Activated T-helper 2 cell treated with anti-CD3 and anti-CD28 coated beads, Interferon-gamma antibody, Interleukin-2, Interleukin-4, amounts not matched to agents 10 μg/mL and 5 μg/mL and 100 μg/mL, durations not matched to agents 14 hours and 24 hours and 36 hours (primary cell): Measurements from ENCODE around the gene SETDB1. TPM values are rescaled to one million over a fixed set of nuclear protein-coding genes. Genes with fewer than 3 reads are reported as not detected.

Source experiments
- DNase-seq: peaks from one replicate; pipeline ENCODE4 v3.0.0; 2021; ENCODE audit warnings: low spot score
- H3K27ac Mint-ChIP-seq: one replicate; pipeline ENCODE4 v1.8.0; 2021; ENCODE audit warnings: mixed read lengths
- H3K27me3 Mint-ChIP-seq: one replicate; pipeline ENCODE4 v1.8.0; 2021; ENCODE audit warnings: low read depth, mixed read lengths
- H3K36me3 Mint-ChIP-seq: one replicate; pipeline ENCODE4 v1.8.0; 2021; ENCODE audit warnings: low read depth, mixed read lengths
- H3K4me1 Mint-ChIP-seq: one replicate; pipeline ENCODE4 v1.8.0; 2021; ENCODE audit warnings: low read depth, mixed read lengths
- H3K4me3 Mint-ChIP-seq: one replicate; pipeline ENCODE4 v1.8.0; 2021; ENCODE audit warnings: low read depth, mild to moderate bottlenecking, moderate library complexity, mixed read lengths
- H3K9me3 Mint-ChIP-seq: one replicate; pipeline ENCODE4 v1.8.0; 2021; ENCODE audit warnings: mixed read lengths
- intact Hi-C: fragments of 100-400 bp; cut with micrococcal nuclease; formaldehyde crosslinking; loops from one replicate; pipeline ENCODE4 v1.15.1; 2023
- total RNA-seq: library from RNA; stranded (reverse); gene quantifications from 2 replicates; pipeline ENCODE4 v1.2.3, GENCODE V29; 2022

Gene SETDB1
- total RNA-seq, 1 donor from 2014 or later: 60.9 TPM

DNA sequence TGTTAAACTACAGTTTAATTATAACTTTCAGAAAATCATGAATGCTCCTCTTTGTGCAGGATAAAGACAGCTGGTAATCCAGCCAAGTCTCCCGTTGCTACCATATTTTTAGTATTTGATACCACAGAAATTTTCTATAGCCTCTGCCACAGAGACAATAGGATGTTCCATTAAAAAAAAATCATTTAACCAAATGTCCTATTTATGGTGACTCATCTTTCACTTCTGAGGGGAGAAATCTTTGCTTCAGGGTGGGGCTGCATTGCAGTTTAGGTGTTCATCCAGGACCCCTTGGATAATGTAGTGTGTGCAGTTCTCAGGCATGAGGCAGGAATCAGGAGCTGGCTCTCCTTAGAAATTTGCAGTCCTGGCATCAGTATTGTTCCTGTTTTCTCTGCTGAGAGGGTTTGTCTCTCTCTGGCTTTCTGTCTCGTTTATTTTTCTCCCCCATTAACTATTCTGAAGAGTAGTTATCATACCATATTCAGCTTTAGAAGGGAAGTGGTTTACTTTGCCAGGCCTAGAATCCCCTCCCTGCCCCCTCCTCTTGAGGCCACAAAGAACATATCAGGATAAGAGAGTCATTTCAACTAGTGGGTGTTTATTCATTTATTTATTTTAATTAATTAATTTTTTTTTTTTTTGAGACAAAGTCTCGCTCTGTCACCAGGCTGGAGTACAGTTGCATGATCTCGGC, 85.1 kb downstream of the SETDB1 start:
- no peak overlapping the region for H3K27ac Mint-ChIP-seq
- H3K27me3 Mint-ChIP-seq: no peaks in the 10 kb centered on the region
- H3K36me3 Mint-ChIP-seq: peaks cover 7% of the 10 kb centered on the region
- H3K9me3 Mint-ChIP-seq: no peaks in the 10 kb centered on the region
- no peak for DNase-seq
- no peak overlapping the region for H3K4me3 Mint-ChIP-seq
- H3K4me1 Mint-ChIP-seq: peaks cover 34% of the 10 kb centered on the region
- intact Hi-C loops: no loop called here

DNA sequence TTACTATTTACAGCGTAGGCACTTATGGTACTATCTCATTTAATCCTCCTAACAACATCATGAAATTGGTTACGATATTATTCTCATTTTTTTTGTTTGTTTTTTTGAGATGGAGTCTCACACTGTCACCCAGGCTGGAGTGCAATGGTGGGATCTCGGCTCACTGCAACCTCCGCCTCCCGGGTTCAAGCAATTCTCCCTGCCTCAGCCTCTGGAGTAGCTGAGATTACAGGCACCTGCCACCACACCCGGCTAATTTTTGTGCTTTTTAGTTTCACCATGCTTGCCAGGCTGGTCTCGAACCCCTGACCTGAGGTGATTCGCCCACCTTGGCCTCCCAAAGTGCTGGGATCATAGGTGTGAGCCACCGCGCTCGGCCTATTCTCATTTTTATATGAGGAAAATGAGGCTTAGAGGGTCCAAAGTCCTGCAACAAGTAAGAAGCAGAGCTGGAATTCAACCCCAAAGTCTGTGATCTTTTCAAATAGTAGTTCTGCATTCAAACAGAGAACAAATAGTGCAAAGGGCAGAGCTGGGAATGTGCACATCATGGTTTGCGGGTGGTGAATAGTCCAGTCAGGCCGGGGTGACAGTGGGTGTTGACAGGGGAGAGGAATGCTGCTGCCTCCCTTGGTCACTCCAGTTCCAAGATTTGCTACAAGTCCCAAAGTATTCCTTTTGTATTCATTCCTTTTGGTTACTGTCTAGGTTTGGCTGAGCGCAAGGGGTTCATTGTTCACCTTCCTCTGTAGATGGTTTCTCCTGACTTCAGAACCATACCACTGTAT, 86.7 kb downstream of the SETDB1 start:
- intact Hi-C loops: no loop called here
- H3K4me1 Mint-ChIP-seq: peaks cover 20% of the 10 kb centered on the region
- no peak overlapping the region for H3K4me3 Mint-ChIP-seq
- H3K27ac Mint-ChIP-seq: no peak overlapping the region
- H3K9me3 Mint-ChIP-seq: no peaks in the 10 kb centered on the region
- H3K27me3 Mint-ChIP-seq: no peaks in the 10 kb centered on the region
- peaks cover 7% of the 10 kb centered on the region for H3K36me3 Mint-ChIP-seq
- DNase-seq: no peak

DNA sequence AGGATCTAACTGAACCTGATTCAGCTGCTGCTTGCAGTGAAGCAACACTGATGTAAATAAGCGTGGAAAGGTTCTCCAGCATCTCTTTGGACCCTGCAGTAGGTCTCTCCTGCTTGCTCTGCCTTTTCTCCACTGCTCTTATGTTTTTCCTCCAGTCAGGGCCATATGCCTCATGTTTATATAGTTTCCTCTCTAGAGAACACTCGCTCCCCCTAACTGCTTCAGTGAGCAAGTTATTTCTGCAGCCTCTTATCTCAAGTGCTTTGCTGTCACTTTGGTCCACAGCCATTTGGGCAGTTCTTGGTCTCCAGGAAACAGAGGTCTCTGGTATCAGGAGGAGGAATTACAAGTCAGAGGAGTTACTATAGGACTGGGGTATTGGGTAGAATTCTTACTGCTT, 87.4 kb downstream of the SETDB1 start:
- H3K9me3 Mint-ChIP-seq: no peaks in the 10 kb centered on the region
- no peak overlapping the region for H3K4me3 Mint-ChIP-seq
- H3K27me3 Mint-ChIP-seq: no peaks in the 10 kb centered on the region
- DNase-seq: no peak
- intact Hi-C loops: no loop called here
- peaks cover 15% of the 10 kb centered on the region for H3K4me1 Mint-ChIP-seq
- H3K36me3 Mint-ChIP-seq: peaks cover 10% of the 10 kb centered on the region
- H3K27ac Mint-ChIP-seq: no peak overlapping the region

Other genes starting within 250 kb of the SETDB1 start
- 21.3 and 22.4 TPM in 2 replicates for gene GOLPH3L, start 229.2 kb upstream of the SETDB1 start, total RNA-seq
- 0.27 TPM in 1 of 2 replicates, not detected in the other for gene HORMAD1, start 205.5 kb upstream of the SETDB1 start, total RNA-seq
- 42.0 and 42.1 TPM in 2 replicates for gene CTSS, start 160.6 kb upstream of the SETDB1 start, total RNA-seq
- 2.8 and 3.6 TPM in 2 replicates for gene CTSK, start 118.1 kb upstream of the SETDB1 start, total RNA-seq
- gene ARNT, start 49.8 kb upstream of the SETDB1 start, total RNA-seq: 38.5 and 40.4 TPM in 2 replicates
- not detected in 2 replicates for gene CTXND2, start 39.2 kb upstream of the SETDB1 start, total RNA-seq
- gene CERS2, start 48.5 kb downstream of the SETDB1 start, total RNA-seq: 176 and 196 TPM in 2 replicates
- 0.32 TPM in 1 of 2 replicates, not detected in the other for gene ANXA9, start 55.9 kb downstream of the SETDB1 start, total RNA-seq
- 16.2 and 16.8 TPM in 2 replicates for gene MINDY1, start 80.5 kb downstream of the SETDB1 start, total RNA-seq
- 15.1 and 15.5 TPM in 2 replicates for gene PRUNE1, start 82.1 kb downstream of the SETDB1 start, total RNA-seq
- gene BNIPL, start 110.2 kb downstream of the SETDB1 start, total RNA-seq: 1.5 TPM in 2 replicates
- gene C1orf56, start 121.4 kb downstream of the SETDB1 start, total RNA-seq: 2.0 and 2.2 TPM in 2 replicates
- 176 TPM in 2 replicates for gene CDC42SE1, start 133.3 kb downstream of the SETDB1 start, total RNA-seq
- gene MLLT11, start 134.0 kb downstream of the SETDB1 start, total RNA-seq: 3.7 and 3.8 TPM in 2 replicates
- gene GABPB2, start 144.4 kb downstream of the SETDB1 start, total RNA-seq: 14.4 and 15.9 TPM in 2 replicates
- 1.7 and 2.0 TPM in 2 replicates for gene SEMA6C, start 220.3 kb downstream of the SETDB1 start, total RNA-seq
- 24.3 and 28.7 TPM in 2 replicates for gene TNFAIP8L2, start 230.3 kb downstream of the SETDB1 start, total RNA-seq
- 3.6 and 4.9 TPM in 2 replicates for gene LYSMD1, start 239.5 kb downstream of the SETDB1 start, total RNA-seq
- gene SCNM1, start 239.8 kb downstream of the SETDB1 start, total RNA-seq: 82.4 and 89.1 TPM in 2 replicates
- 1.0 TPM in 1 of 2 replicates, not detected in the other for gene TMOD4, start 249.6 kb downstream of the SETDB1 start, total RNA-seq